Activated CD4-positive, alpha-beta T cell treated with anti-CD3 and anti-CD28 coated beads, Interleukin-2, amount 50 U/mL, for 16 hours (primary cell): ENCODE results near the gene FGL2.
A peak's percentile ranks its signal among the peaks of the same experiment; 100 is the strongest.
"Not testable (repeated sequence)": the region's sequence is repeated elsewhere in the genome, so short reads cannot be mapped to it uniquely, and the experiment has no call there.

Experiments
- DNase-seq: peaks from one replicate; pipeline ENCODE4 v3.0.0-alpha.2; 2020

FGL2 gene

GRCh38 chr7:77155601-77156377 is 43.8 kb downstream of the FGL2 start:
- DNase-seq, result peak; percentile 50

GRCh38 chr7:77154917-77155464 is 44.6 kb downstream of the FGL2 start:
- DNase-seq, result not testable (repeated sequence)

- DNase-seq, result not testable (repeated sequence)
Observed at GRCh38 chr7:77152232-77152631, 47.4 kb downstream of the FGL2 start.
